Lower leg skin (tissue), 3 donors: ENCODE measurements around the gene ZMYND8.

Experiments
- CTCF ChIP-seq, 3 donors: fragments of 450-650 bp; IDR thresholded peaks; one replicate each; pipeline ENCODE4 v1.5.1; 2016; ENCODE audit warnings: antibody characterized with exemption in 3 of 3, mild to moderate bottlenecking in 3 of 3, moderate library complexity in 2 of 3
- POLR2A ChIP-seq, 2 donors: fragments of 450-650 bp; IDR thresholded peaks; one replicate each; pipeline ENCODE4 v1.6.1; 2016 to 2017; ENCODE audit warnings: antibody characterized with exemption in 2 of 2, mild to moderate bottlenecking in 1 of 2, moderate library complexity in 1 of 2

DNA sequence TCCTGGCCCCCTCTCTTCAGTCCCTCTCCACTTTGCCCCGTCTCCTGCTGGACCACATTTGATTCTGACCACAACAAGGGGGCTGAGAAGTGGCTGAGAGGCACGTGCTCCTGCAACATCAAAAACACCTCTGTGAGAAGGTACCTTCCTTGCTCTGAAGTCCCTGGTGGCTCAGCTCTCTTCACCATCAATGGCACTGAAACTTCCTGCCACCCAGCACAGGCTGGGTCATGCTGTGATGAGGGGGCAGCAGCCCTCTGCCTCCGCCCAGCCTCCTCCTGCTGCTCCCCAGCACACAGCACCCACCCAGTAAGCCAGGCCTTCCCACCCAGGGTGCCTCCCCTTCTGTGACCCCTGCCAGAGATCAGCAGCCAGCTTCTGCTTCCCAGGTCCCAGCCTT, 10.3 kb downstream of the ZMYND8 start:
- no peak for TF ChIP-seq CTCF (IDR thresholded peaks at IDR 0.05)
- no peak for TF ChIP-seq POLR2A (IDR thresholded peaks at IDR 0.05)
